Right lobe of liver (tissue), 4 donors: ENCODE measurements around the gene LIMS4.
"Not testable (repeated sequence)": the region's sequence is repeated elsewhere in the genome, so short reads cannot be mapped to it uniquely, and the experiment has no call there.

Experiments used
- CTCF ChIP-seq, 4 donors: fragments of 200-600 bp in 3 of 4; fragments of 450-650 bp in 1 of 4; IDR thresholded peaks; one replicate each; pipeline versions ENCODE4 v1.5.1 to v1.8.0; 2016 to 2022; ENCODE audit warnings: antibody characterized with exemption in 4 of 4, mild to moderate bottlenecking in 2 of 4
- POLR2A ChIP-seq: fragments of 450-650 bp; IDR thresholded peaks from one replicate; pipeline ENCODE4 v1.6.1; 2017; ENCODE audit warnings: antibody characterized with exemption, mild to moderate bottlenecking
- donor health status: DM: no; HTN: no; CAD: no.
- donor health status: DM: no; HTN: no; CAD: no.
- donor health status: DM: no; HTN: yes; CAD: no.

DNA sequence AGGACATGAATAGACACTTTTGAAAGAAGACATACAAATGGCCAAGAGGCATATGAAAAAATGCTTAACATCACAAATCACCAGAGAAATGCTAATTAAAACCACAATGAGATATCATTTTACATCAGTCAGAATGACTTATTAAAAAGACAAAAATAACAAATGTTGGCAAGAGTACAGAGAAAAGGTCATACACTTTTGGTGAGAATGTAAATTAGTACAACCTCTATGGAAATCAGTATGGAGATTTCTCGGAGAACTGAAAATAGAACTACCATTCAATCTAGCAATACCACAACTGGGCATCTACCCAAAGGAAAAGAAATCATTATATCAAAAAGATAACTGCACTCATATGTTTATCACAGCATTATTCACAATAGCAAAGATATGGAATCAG is 16.4 kb upstream of the LIMS4 start:
- TF ChIP-seq CTCF (IDR thresholded peaks at IDR 0.05); POLR2A: not testable (repeated sequence)
